Gastrocnemius medialis (tissue), 4 donors: ENCODE measurements around the gene ARL4A.

Experiments used
- POLR2A ChIP-seq, 2 donors: fragments of 450-650 bp; IDR thresholded peaks; one replicate each; pipeline ENCODE4 v1.6.1; 2017; ENCODE audit warnings: antibody characterized with exemption in 2 of 2, mild to moderate bottlenecking in 2 of 2, moderate library complexity in 2 of 2
- TF ChIP-seq, protein P1 (sequence below), 5 experiments: fragments of 450-650 bp in 3 of 5; fragments of 200-600 bp in 2 of 5; sonication (generic) in 2 of 5; IDR thresholded peaks in 4 of 5; conservative IDR thresholded peaks in 1 of 5; 1 replicate in 4 of 5; 2 replicates in 1 of 5; pipeline ENCODE4 v1.5.1; 2016 to 2019; ENCODE audit warnings: antibody characterized with exemption in 5 of 5, mild to moderate bottlenecking in 3 of 5, moderate library complexity in 3 of 5

DNA sequence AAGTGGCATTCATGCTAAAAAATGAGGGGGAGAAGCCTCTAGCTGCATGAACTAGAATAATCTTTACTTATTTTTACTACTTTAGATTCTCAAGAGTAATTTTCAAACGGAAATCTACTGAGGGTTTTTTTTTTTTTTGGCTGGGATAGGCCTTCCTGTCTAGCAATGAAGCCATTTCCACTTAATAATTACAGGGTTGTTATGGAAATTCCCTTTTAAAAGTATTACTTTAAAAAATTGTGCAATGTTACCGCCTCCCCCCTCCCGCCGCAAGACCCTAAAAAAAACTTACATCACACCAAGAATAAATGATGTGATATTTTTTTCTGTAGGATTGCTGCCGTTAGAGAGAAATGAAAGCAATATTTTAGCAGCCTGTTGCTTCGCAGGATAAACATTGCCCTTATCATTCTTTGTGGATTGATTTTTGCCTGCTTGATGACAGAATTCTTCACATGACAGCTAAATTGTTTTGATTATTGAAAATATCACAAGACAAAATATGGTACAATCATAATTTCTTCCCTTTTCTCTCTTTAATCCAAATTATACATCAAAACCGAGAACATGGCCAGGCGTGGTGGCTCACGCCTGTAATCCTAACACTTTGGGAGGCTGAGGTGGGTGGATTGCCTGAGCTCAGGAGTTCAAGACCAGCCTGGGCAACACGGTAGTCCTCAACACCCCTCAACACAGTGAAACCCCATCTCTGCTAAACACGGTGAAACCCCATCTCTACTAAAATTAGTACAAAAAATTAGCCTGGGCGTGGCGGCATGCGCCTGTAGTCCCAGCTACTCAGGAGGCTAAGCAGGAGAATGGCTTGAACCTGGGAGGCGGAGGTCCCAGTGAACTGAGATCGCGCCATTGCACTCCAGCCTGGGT, 32.8 kb downstream of the ARL4A start:
- TF ChIP-seq, protein P1, sequence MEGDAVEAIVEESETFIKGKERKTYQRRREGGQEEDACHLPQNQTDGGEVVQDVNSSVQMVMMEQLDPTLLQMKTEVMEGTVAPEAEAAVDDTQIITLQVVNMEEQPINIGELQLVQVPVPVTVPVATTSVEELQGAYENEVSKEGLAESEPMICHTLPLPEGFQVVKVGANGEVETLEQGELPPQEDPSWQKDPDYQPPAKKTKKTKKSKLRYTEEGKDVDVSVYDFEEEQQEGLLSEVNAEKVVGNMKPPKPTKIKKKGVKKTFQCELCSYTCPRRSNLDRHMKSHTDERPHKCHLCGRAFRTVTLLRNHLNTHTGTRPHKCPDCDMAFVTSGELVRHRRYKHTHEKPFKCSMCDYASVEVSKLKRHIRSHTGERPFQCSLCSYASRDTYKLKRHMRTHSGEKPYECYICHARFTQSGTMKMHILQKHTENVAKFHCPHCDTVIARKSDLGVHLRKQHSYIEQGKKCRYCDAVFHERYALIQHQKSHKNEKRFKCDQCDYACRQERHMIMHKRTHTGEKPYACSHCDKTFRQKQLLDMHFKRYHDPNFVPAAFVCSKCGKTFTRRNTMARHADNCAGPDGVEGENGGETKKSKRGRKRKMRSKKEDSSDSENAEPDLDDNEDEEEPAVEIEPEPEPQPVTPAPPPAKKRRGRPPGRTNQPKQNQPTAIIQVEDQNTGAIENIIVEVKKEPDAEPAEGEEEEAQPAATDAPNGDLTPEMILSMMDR (IDR thresholded peaks at IDR 0.05 in 4 of 5, conservative IDR thresholded peaks at IDR 0.05 in 1 of 5), result no peak
- TF ChIP-seq POLR2A (IDR thresholded peaks at IDR 0.05), result no peak
